GM12872 (cell line): ENCODE measurements around the gene CENPS.

Experiments
- CTCF ChIP-seq: IDR thresholded peaks from 3 replicates; pipeline ENCODE4 v1.5.1; 2011; ENCODE audit warnings: low read depth, mild to moderate bottlenecking, low read length, moderate library complexity; ENCODE audit not compliant: insufficient read depth

CENPS gene

GRCh38 chr1:10450156-10450814 is 20.1 kb downstream of the CENPS start:
- no peak for TF ChIP-seq CTCF

- TF ChIP-seq CTCF, result no peak
These were observed 20.6 kb downstream of the CENPS start for GRCh38 chr1:10450836-10451235.

- no peak for TF ChIP-seq CTCF
These were observed 21.1 kb downstream of the CENPS start for GRCh38 chr1:10451287-10451686.

- no peak for TF ChIP-seq CTCF
These were observed 25.8 kb downstream of the CENPS start for GRCh38 chr1:10456048-10456447.

GRCh38 chr1:10456661-10457060 is 26.4 kb downstream of the CENPS start:
- no peak for TF ChIP-seq CTCF

- TF ChIP-seq CTCF, result no peak
These were observed 27.6 kb downstream of the CENPS start for GRCh38 chr1:10457875-10458274.

- TF ChIP-seq CTCF, result no peak
These were observed 29.0 kb downstream of the CENPS start for GRCh38 chr1:10459184-10459583.
